ENCODE data around the gene MFSD8.
"Not testable (repeated sequence)": the region's sequence is repeated elsewhere in the genome, so short reads cannot be mapped to it uniquely, and the experiment has no call there.

The MFSD8 gene

GRCh38 chr4:127931836-127932235 lies 33.1 kb downstream of the MFSD8 start:
- DNase-seq: not testable (repeated sequence)

DNA sequence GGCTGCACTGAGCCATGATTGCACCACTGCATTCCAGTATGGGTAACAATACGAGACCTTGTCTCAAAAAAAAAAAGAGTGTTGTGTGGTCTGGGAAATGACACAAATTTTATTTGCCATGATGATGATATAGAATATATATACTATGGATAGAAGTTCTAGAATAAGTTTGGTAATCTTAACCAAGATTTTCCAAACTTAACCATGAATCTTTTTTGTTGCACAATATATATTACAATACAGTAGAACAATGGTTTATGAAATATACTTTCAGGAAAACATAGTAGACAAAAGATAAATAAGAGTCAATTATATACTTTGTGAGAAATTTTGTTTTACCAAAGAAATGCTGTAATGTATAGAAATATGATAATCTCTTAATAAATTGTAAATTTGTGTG lies 34.8 kb downstream of the MFSD8 start:
- DNase-seq: no peak

DNA sequence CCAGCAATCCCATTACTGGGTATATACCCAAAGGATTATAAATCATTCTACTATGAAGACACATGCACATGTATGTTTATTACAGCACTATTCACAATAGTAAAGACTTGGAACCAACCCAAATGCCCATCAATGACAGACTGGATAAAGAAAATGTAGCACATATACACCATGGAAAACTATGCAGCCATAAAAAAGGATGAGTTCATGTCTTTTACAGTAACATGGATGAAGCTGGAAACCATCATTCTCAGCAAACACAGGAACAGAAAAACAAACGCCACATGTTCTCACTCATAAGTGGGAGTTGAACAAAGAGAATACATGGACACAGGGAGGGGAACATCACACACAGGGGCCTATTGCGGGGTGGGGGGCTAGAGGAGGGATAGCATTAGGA lies 39.3 kb downstream of the MFSD8 start:
- not testable (repeated sequence) for DNase-seq

DNA sequence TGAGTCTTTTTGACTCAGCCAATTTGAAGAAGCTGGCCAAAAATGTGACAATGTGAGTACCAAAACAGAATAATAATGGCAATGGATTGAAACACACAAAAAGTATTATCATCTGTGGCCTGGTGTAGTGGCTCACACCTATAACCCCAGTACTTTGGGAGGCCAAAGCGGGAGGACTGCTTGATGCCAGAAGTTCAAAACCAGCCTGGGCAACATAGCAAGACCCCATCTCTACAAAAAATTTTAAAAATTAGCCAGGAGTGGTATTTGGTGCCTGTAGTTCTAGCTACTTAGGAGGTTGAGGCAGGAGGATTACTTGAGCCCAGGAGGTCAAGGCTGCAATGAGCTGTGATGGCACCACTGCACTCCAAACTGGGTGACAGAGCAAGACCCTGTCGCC lies 42.7 kb downstream of the MFSD8 start:
- DNase-seq: no peak

GRCh38 chr4:127920521-127920920 lies 44.5 kb downstream of the MFSD8 start:
- DNase-seq: no peak

DNA sequence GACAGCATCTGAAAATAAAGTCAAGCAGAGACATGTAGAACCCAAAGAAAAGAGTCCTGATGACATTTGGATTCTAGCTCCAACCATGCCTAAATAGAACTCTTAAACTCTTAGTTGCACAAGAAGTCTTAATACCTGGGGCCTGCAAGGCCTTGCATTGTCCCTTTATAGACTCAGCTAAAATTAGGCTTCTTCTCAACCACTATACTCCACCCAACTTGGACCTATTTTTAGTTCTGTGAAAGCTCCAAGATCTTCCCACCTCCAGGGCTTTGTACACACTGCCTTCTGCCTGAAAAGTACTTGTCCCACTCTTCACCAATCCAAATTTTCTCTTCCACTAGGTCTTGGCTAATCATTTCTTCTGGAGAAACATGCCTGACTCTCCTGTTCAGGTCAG lies 47.8 kb downstream of the MFSD8 start:
- DNase-seq: no peak

DNA sequence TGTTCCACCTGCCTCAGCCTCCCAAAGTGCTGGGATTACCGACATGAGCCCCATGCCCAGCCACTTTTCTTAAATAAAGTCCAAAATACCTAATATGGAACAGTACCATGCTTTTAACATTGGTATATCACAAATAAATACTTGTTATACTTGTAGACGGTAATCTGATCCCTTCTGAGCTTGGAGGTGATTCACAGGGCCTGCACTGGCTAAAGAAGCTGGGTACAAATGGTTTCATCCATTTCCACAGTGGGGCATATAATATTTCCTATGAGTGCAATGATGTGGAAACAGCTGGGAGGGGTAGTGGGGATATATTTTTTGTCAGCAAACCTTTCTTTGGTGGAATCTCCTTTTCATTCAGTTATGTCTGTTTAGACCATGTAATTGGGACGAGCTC lies 48.5 kb downstream of the MFSD8 start:
- DNase-seq: no peak

GRCh38 chr4:127905029-127905428 lies 59.9 kb downstream of the MFSD8 start:
- DNase-seq: no peak

- not testable (repeated sequence) for DNase-seq
These were observed 65.3 kb downstream of the MFSD8 start for GRCh38 chr4:127899682-127900081.

GRCh38 chr4:127896528-127896927 lies 68.4 kb downstream of the MFSD8 start:
- DNase-seq: no peak

DNA sequence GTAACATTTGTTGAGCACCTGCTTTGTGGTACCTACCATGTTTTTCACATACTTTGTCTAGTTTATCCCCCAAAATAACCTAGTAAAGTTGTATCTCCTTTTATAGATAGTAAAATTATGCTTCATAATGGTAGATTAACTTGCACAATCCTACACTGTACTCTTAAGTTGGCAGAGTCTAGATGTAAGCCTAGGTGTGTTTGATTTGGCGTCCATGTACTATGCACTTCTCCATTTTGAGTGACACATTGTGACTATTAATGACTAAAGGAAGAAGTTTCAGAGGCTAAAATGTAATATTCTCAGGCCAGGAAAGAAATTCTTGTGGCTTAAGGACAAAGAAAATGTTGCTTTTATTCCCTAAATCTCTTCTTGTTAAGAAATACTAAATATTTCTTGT lies 68.9 kb downstream of the MFSD8 start:
- no peak for DNase-seq

DNA sequence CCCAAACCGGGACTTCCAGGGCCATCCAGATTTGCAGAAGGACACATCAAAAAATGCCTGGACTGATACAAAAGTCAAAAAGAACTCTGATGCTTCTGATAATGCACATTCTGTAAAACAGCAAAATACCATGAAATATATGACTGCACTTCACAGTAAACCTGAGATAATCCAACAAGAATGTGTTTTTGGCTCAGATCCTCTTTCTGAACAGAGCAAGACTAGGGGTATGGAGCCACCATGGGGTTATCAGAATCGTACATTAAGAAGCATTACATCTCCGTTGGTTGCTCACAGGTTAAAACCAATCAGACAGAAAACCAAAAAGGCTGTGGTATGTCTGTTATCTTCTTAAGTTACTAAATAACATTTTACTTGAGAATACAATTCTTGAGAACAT lies 75.1 kb downstream of the MFSD8 start:
- no peak for DNase-seq

DNA sequence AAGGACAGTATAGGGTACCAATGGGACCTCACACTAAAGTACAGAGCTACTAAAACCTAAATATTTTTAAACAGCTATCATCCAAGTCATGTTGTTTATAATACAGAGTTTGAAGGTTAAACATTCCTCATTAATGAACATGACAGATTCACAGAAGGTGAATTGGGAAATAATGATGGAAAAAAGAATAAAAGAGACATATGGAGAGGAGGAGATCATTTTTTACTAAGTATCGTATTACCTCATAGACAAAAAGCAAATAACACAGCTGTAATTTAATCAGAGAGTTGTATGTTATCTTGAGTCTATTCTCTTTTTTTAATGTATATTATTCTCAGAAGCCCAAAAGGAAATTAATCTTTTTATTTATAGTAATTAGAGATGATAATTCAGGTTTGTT lies 76.4 kb downstream of the MFSD8 start:
- no peak for DNase-seq

DNA sequence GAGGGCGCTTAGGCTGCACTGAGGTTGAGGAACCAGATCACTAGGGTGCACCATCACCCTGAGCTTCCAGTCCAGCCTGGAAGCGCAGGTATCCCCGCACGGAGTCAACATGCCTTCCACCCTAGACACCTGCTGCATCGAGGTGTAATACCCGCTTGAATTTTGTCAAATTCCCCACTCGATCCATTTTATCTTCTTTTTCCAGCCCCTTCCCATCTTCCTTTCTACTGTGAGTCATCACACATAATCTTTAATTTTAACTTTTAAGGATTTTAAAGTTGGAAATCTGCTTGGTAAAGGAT lies 83.5 kb downstream of the MFSD8 start:
- DNase-seq: no peak

- peak; percentile 59 for DNase-seq
These were observed 84.0 kb downstream of the MFSD8 start, which contains the start of gene PLK4 for GRCh38 chr4:127880763-127881562. Gene PLK4, plus strand, starts transcription at chr4:127880893. Its CDS starts 242 bp downstream, at chr4:127881135.

DNA sequence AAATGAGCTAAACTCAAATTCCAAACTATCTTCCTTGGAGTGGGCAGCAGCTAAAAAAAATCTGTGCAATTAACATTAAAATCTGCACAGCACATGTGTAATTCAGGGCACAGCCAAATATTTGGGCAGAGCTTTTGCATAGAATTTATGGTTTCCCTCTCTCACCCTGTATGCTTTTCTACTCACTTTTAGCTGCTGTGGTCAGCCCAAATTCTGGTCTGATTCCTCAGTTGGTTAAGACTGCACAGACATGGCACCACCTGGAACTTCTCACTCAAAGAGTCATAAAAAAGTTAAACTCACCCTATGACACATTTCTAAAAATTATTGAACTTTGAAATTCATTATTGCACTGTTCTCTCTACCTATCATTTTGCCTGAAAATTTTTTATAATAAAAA lies 89.2 kb downstream of the MFSD8 start:
- DNase-seq: no peak

- DNase-seq: no peak
These were observed 94.3 kb downstream of the MFSD8 start for GRCh38 chr4:127870688-127871087.

GRCh38 chr4:127870281-127870680 lies 94.7 kb downstream of the MFSD8 start:
- DNase-seq: no peak

DNA sequence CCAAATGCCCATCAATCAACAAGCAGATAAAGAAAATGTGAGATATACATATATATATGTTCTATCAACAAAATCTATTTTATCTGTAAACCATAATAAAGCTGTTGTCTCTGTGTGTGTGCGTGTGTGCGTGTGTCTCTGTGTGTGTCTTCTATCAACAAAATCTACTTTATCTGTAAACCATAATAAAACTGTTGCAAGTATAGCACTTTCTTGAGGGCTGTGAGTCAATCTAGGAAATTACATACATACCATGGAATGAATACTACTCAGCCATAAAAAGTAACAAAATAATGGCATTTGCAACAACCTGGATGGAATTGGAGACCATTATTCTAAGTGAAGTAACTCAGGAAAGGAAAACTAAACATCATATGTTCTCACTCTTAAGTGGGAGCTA lies 96.8 kb downstream of the MFSD8 start:
- no peak for DNase-seq

All from SHP77 treated with DMSO at 0.1 percent for 48 hours (cell line).